NT2/D1 (cell line): ENCODE data around the gene MYO9B.

ENCODE experiments used
- DNase-seq: peaks from one replicate; pipeline ENCODE4 v3.0.0-alpha.2; 2011; ENCODE audit warnings: low read depth, low spot score
- H3K27me3 ChIP-seq: 2 replicates; pipeline ENCODE4 v1.6.0; 2011; ENCODE audit warnings: mild to moderate bottlenecking; ENCODE audit not compliant: insufficient read length, insufficient read depth
- H3K36me3 ChIP-seq: 2 replicates; pipeline ENCODE4 v1.6.1; 2011; ENCODE audit warnings: mild to moderate bottlenecking, low read length, mixed read lengths; ENCODE audit not compliant: insufficient read depth, insufficient read length
- H3K4me1 ChIP-seq: 2 replicates; pipeline ENCODE4 v1.5.1; 2011; ENCODE audit not compliant: insufficient read depth, insufficient read length
- H3K4me3 ChIP-seq: 2 replicates; pipeline ENCODE4 v1.5.1; 2011; ENCODE audit warnings: low read depth; ENCODE audit not compliant: insufficient read length
- H3K9ac ChIP-seq: 2 replicates; pipeline ENCODE4 v1.6.0; 2011; ENCODE audit warnings: low read depth; ENCODE audit not compliant: insufficient read length
- H3K9me3 ChIP-seq: 2 replicates; pipeline ENCODE4 v1.5.1; 2011; ENCODE audit warnings: mild to moderate bottlenecking, low read length; ENCODE audit not compliant: insufficient read depth
- SUZ12 ChIP-seq: IDR thresholded peaks from 2 replicates; pipeline ENCODE4 v1.6.1; 2011; ENCODE audit not compliant: insufficient read length, insufficient read depth; ENCODE audit errors: extremely low read depth
- YY1 ChIP-seq: IDR thresholded peaks from 2 replicates; pipeline ENCODE4 v1.6.1; 2011; ENCODE audit not compliant: insufficient read length, insufficient read depth
- ZNF274 ChIP-seq: IDR thresholded peaks from 2 replicates; pipeline ENCODE4 v1.6.1; 2011; ENCODE audit warnings: mild to moderate bottlenecking, low read depth, low read length

The MYO9B gene

GRCh38 chr19:17124025-17124424 is 48.4 kb downstream of the MYO9B start:
- Histone ChIP-seq H3K9ac (no peak overlapping the region), H3K27me3 (no peaks in the 10 kb centered on the region), H3K4me3 (no peak overlapping the region), H3K4me1 (peaks cover 9% of the 10 kb centered on the region), H3K9me3 (no peaks in the 10 kb centered on the region), H3K36me3 (peaks cover 23% of the 10 kb centered on the region)
- DNase-seq: no peak
- TF ChIP-seq YY1 (no peak), ZNF274 (no peak), SUZ12 (no peak)

GRCh38 chr19:17125062-17125727 is 49.6 kb downstream of the MYO9B start:
- H3K27me3 ChIP-seq: no peaks in the 10 kb centered on the region
- DNase-seq: no peak
- peaks cover 23% of the 10 kb centered on the region for H3K36me3 ChIP-seq
- no peak for TF ChIP-seq ZNF274
- TF ChIP-seq SUZ12: no peak
- no peak for TF ChIP-seq YY1
- H3K4me3 ChIP-seq: no peak overlapping the region
- H3K9ac ChIP-seq: no peak overlapping the region
- no peaks in the 10 kb centered on the region for H3K9me3 ChIP-seq
- peaks cover 9% of the 10 kb centered on the region for H3K4me1 ChIP-seq

GRCh38 chr19:17125728-17126677 is 50.4 kb downstream of the MYO9B start:
- Histone ChIP-seq H3K27me3 (no peaks in the 10 kb centered on the region), H3K4me3 (no peak overlapping the region), H3K9ac (peak overlapping the region; percentile 68), H3K9me3 (no peaks in the 10 kb centered on the region), H3K4me1 (peaks cover 9% of the 10 kb centered on the region), H3K36me3 (peaks cover 22% of the 10 kb centered on the region)
- no peak for DNase-seq
- TF ChIP-seq ZNF274 (no peak), YY1 (no peak), SUZ12 (no peak)

- peaks cover 16% of the 10 kb centered on the region for H3K36me3 ChIP-seq
- no peak overlapping the region for H3K4me3 ChIP-seq
- H3K4me1 ChIP-seq: peaks cover 9% of the 10 kb centered on the region
- TF ChIP-seq YY1 (no peak), SUZ12 (no peak), ZNF274 (no peak)
- DNase-seq: no peak
- H3K9ac ChIP-seq: peak overlapping the region; percentile 32
- no peaks in the 10 kb centered on the region for H3K27me3 ChIP-seq
- H3K9me3 ChIP-seq: no peaks in the 10 kb centered on the region
Measured at GRCh38 chr19:17127671-17128070, 52.1 kb downstream of the MYO9B start.

GRCh38 chr19:17128403-17128802 is 52.8 kb downstream of the MYO9B start:
- H3K4me3 ChIP-seq: no peak overlapping the region
- peaks cover 9% of the 10 kb centered on the region for H3K4me1 ChIP-seq
- peaks cover 16% of the 10 kb centered on the region for H3K36me3 ChIP-seq
- no peaks in the 10 kb centered on the region for H3K9me3 ChIP-seq
- no peak for DNase-seq
- TF ChIP-seq YY1: no peak
- no peak overlapping the region for H3K9ac ChIP-seq
- H3K27me3 ChIP-seq: no peaks in the 10 kb centered on the region

GRCh38 chr19:17128820-17129219 is 53.2 kb downstream of the MYO9B start:
- Histone ChIP-seq H3K9ac (no peak overlapping the region), H3K4me3 (no peak overlapping the region), H3K9me3 (no peaks in the 10 kb centered on the region), H3K4me1 (peaks cover 9% of the 10 kb centered on the region), H3K27me3 (no peaks in the 10 kb centered on the region), H3K36me3 (peaks cover 16% of the 10 kb centered on the region)
- TF ChIP-seq SUZ12 (no peak), ZNF274 (no peak), YY1 (no peak)
- no peak for DNase-seq

GRCh38 chr19:17129377-17129776 is 53.8 kb downstream of the MYO9B start:
- Histone ChIP-seq H3K4me1 (peaks cover 9% of the 10 kb centered on the region), H3K9ac (no peak overlapping the region), H3K4me3 (no peak overlapping the region), H3K9me3 (no peaks in the 10 kb centered on the region), H3K27me3 (no peaks in the 10 kb centered on the region), H3K36me3 (peaks cover 16% of the 10 kb centered on the region)
- TF ChIP-seq YY1 (no peak), ZNF274 (no peak), SUZ12 (no peak)
- DNase-seq: no peak
